Measurements from ENCODE around the gene SMIM41.

- TF ChIP-seq EZH2 (IDR thresholded peaks at IDR 0.05; ENCODE audit: low read length, unreplicated experiment) (no peak), CTCF (conservative IDR thresholded peaks at IDR 0.05; ENCODE audit: low read depth, low read length) (peak; percentile 96)
These were observed 60.1 kb downstream of the SMIM41 start for GRCh38 chr12:52139579-52140062.

All from PC-3 (cell line).